K562 (cell line): ENCODE results near the gene C11orf86. TPM values are rescaled to one million over a fixed set of nuclear protein-coding genes. Genes with fewer than 3 reads are reported as not detected.

Source experiments
- ATF7 ChIP-seq: fragments of 450-650 bp; IDR thresholded peaks from 2 replicates; pipeline ENCODE4 v1.7.1; 2014; ENCODE audit warnings: mild to moderate bottlenecking, moderate library complexity
- BDP1 ChIP-seq: IDR thresholded peaks from 3 replicates; pipeline ENCODE4 v1.6.1; 2011; ENCODE audit not compliant: insufficient read length, insufficient read depth
- CBFA2T3 ChIP-seq: fragments of 450-650 bp; IDR thresholded peaks from 2 replicates; pipeline ENCODE4 v1.6.1; 2017
- E2F5 ChIP-seq: sonication (generic); formaldehyde crosslinking; IDR thresholded peaks from 2 replicates; pipeline ENCODE4 v1.8.0; 2022; ENCODE audit warnings: mild to moderate bottlenecking, missing genetic modification reagents
- HDAC3 ChIP-seq: fragments of 450-650 bp; IDR thresholded peaks from 2 replicates; pipeline ENCODE4 v1.6.1; 2018; ENCODE audit warnings: borderline replicate concordance, mild to moderate bottlenecking, moderate library complexity; ENCODE audit not compliant: partially characterized antibody
- IRF9 ChIP-seq: fragments of 450-650 bp; IDR thresholded peaks from 2 replicates; pipeline ENCODE4 v1.6.1; 2016; ENCODE audit warnings: missing biosample characterization, missing genetic modification characterization
- JUN ChIP-seq, 2 experiments: sonication (generic) in 1 of 2; formaldehyde crosslinking in 1 of 2; IDR thresholded peaks; 2 replicates each; pipeline versions ENCODE4 v1.6.1 to v1.8.0; 2012 to 2022; ENCODE audit warnings: borderline replicate concordance in 2 of 2, mild to moderate bottlenecking in 2 of 2, improper control_type of control experiment in 1 of 2, low read depth in 1 of 2, low read length in 1 of 2, missing genetic modification reagents in 1 of 2
- MTA2 ChIP-seq: fragments of 450-650 bp; IDR thresholded peaks from 2 replicates; pipeline ENCODE4 v1.6.1; 2016; ENCODE audit warnings: low read depth
- NFRKB ChIP-seq: fragments of 450-650 bp; IDR thresholded peaks from 2 replicates; pipeline ENCODE4 v1.6.1; 2016; ENCODE audit warnings: low read depth
- NR0B1 ChIP-seq: fragments of 450-650 bp; IDR thresholded peaks from one replicate; pipeline ENCODE4 v1.6.1; 2018; ENCODE audit warnings: mild to moderate bottlenecking, moderate library complexity; ENCODE audit not compliant: partially characterized antibody
- POLR2AphosphoS2 ChIP-seq: IDR thresholded peaks from 2 replicates; pipeline ENCODE4 v1.6.1; 2012; ENCODE audit warnings: low read length, improper control_type of control experiment
- RBM15 ChIP-seq: fragments of 200-400 bp; formaldehyde crosslinking; IDR thresholded peaks from 2 replicates; pipeline ENCODE4 v1.6.1; 2018; ENCODE audit warnings: mild to moderate bottlenecking, low read length, moderate library complexity; ENCODE audit not compliant: insufficient read depth
- RBM25 ChIP-seq: fragments of 200-400 bp; formaldehyde crosslinking; IDR thresholded peaks from 2 replicates; pipeline ENCODE4 v1.6.1; 2018; ENCODE audit warnings: low read length, low read depth, moderate library complexity; ENCODE audit not compliant: severe bottlenecking
- SIN3A ChIP-seq, 2 experiments: fragments of 150-350 bp in 1 of 2; IDR thresholded peaks; 2 replicates each; pipeline ENCODE4 v1.6.1; 2011 to 2016; ENCODE audit warnings: borderline replicate concordance in 2 of 2, low read depth in 2 of 2, low read length in 2 of 2, mild to moderate bottlenecking in 2 of 2, moderate library complexity in 2 of 2; ENCODE audit not compliant: control insufficient read depth in 1 of 2
- SMARCA5 ChIP-seq: fragments of 450-650 bp; IDR thresholded peaks from 2 replicates; pipeline ENCODE4 v1.6.1; 2016
- SRSF9 ChIP-seq: fragments of 200-400 bp; formaldehyde crosslinking; IDR thresholded peaks from 2 replicates; pipeline ENCODE4 v1.6.1; 2017; ENCODE audit warnings: low read depth, low read length, borderline replicate concordance
- ZFP36 ChIP-seq: fragments of 150-350 bp; IDR thresholded peaks from 2 replicates; pipeline ENCODE4 v1.6.1; 2018; ENCODE audit warnings: low read length, low read depth; ENCODE audit not compliant: partially characterized antibody
- ZNF212 ChIP-seq: fragments of 450-650 bp; formaldehyde crosslinking; IDR thresholded peaks from 2 replicates; pipeline ENCODE4 v1.4.0; 2020; ENCODE audit warnings: mild to moderate bottlenecking
- ZNF431 ChIP-seq: sonication (generic); formaldehyde crosslinking; IDR thresholded peaks from 2 replicates; pipeline ENCODE4 v1.8.0; 2022; ENCODE audit warnings: mild to moderate bottlenecking, missing genetic modification reagents
- polyA plus RNA-seq, 8 experiments: library from polyadenylated mRNA; depleted of rRNA in 4 of 8; stranded (reverse) in 5 of 8; unstranded in 3 of 8; fragments of >200 nt; fragmentation: Nextera tagmentation in 2 of 8; fragmentation: Illumina TruSeq in 1 of 8; extraction: Ambion mirVana in 2 of 8; extraction: Trizol in 1 of 8; gene quantifications; 2 replicates each; pipeline versions ENCODE4 v1.2.1 to v1.2.3, GENCODE V29; 2011 to 2014; ENCODE audit warnings: inconsistent platforms in 1 of 8, missing spikeins in 1 of 8
- total RNA-seq, 7 experiments: library from RNA; depleted of rRNA in 6 of 7; stranded (reverse); fragments of >200 nt in 6 of 7; fragmentation: Illumina TruSeq in 2 of 7; extraction: Trizol in 2 of 7; gene quantifications; 2 replicates each; pipeline versions ENCODE4 v1.2.1 to v1.2.3, GENCODE V29; 2011 to 2021; ENCODE audit warnings: low replicate concordance in 1 of 7

Gene C11orf86
- total and polyA plus RNA-seq, 9 of the 15 experiments (the other 6 are each of a cell fraction or from before 2014, with no cell fraction given), result not detected

GRCh38 chr11:66981976-66982578, 7.0 kb downstream of the C11orf86 start (continued):
- TF ChIP-seq JUN (IDR thresholded peaks at IDR 0.05; ENCODE audit: borderline replicate concordance, low read depth, low read length) (peak; percentile 37; the same call in 1 of the 2 replicates), JUN (CRISPR knock-in tag; IDR thresholded peaks at IDR 0.05; ENCODE audit: borderline replicate concordance) (no peak), NR0B1 (no peak), HDAC3 (no peak), RBM25 (no peak), BDP1 (no peak), MTA2 (no peak), SIN3A (IDR thresholded peaks at IDR 0.05; ENCODE audit: borderline replicate concordance in 2 of 2, control insufficient read depth in 1 of 2, low read depth in 2 of 2, low read length in 2 of 2) (no peak), ZNF431 (CRISPR knock-in tag) (no peak), NFRKB (no peak), RBM15 (no peak), ZNF212 (CRISPR knock-in tag) (no peak), SMARCA5 (no peak), E2F5 (CRISPR knock-in tag) (no peak), POLR2AphosphoS2 (no peak), SRSF9 (no peak), IRF9 (tag) (no peak), ATF7 (no peak), ZFP36 (no peak), CBFA2T3 (peak; percentile 36; the same call in 1 of the 2 replicates)
